ENCODE data around the gene HELZ. TPM values are rescaled to one million over a fixed set of nuclear protein-coding genes. Genes with fewer than 3 reads are reported as not detected.
"Not testable (repeated sequence)": the region's sequence is repeated elsewhere in the genome, so short reads cannot be mapped to it uniquely, and the experiment has no call there.

The HELZ gene
- total RNA-seq, 1 donor from 2014 or later: 72.5 TPM

DNA sequence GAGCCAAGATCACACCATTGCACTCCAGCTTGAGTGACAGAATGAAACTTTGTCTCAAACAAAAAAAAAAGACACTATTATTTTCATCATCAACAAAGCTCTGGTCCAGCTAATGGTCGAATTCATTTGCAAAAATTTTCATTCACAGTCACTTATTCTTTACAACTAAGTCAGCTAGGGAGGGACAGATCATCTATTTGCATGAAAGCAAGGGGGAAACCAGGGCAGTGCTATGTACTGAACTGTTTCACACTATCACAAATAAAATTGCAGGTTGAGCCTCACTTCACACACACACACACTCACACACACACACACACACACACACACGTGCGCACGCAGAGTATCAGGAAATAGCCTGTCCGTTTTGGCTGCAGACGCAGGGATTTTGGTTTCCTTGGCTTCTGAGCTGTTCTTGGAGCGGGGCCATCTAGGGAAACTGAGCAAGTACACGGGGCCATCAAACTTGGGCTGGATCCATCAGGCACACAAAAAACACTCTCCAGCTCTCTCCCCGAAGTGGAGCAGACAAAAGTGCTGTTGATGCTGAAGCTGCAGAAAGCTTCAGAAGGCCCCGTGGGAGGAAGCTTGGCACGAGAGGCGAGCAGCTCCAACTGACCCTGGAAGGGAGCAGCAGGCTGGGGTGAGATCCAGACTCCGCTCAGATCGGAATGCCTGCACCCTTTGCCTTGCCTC, 44.3 kb upstream of the HELZ start:
- intact Hi-C loops (cut with DNase I): no loop called here
- no peaks in the 10 kb centered on the region for H3K9me3 ChIP-seq
- ATAC-seq (peak; percentile 64), DNase-seq (peak; percentile 71)
- H3K4me1 ChIP-seq: no peaks in the 10 kb centered on the region
- no peak overlapping the region for H3K4me3 ChIP-seq
- H3K27ac ChIP-seq: no peak overlapping the region
- no peaks in the 10 kb centered on the region for H3K36me3 ChIP-seq
- TF ChIP-seq, protein P1, sequence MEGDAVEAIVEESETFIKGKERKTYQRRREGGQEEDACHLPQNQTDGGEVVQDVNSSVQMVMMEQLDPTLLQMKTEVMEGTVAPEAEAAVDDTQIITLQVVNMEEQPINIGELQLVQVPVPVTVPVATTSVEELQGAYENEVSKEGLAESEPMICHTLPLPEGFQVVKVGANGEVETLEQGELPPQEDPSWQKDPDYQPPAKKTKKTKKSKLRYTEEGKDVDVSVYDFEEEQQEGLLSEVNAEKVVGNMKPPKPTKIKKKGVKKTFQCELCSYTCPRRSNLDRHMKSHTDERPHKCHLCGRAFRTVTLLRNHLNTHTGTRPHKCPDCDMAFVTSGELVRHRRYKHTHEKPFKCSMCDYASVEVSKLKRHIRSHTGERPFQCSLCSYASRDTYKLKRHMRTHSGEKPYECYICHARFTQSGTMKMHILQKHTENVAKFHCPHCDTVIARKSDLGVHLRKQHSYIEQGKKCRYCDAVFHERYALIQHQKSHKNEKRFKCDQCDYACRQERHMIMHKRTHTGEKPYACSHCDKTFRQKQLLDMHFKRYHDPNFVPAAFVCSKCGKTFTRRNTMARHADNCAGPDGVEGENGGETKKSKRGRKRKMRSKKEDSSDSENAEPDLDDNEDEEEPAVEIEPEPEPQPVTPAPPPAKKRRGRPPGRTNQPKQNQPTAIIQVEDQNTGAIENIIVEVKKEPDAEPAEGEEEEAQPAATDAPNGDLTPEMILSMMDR (IDR thresholded peaks at IDR 0.05): no peak
- no peaks in the 10 kb centered on the region for H3K27me3 ChIP-seq

DNA sequence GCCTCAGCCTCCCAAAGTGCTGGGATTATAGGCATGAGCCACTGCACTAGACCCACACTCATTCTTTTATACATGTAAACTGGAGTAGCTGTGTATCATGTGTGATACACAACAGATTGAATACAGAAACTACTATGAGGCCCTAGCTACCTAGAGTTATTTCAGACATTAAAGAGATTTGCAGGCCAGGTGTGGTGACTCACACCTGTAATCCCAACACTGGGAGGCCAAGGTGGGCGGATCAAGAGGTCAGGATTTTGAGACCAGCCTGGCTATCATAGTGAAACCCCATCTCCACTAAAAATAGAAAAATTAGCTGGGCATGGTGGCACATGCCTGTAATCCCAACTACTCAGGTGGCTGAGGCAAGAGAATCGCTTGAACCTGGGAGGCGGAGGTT, 41.8 kb upstream of the HELZ start:
- ATAC-seq; H3K27me3 ChIP-seq; H3K27ac ChIP-seq; H3K36me3 ChIP-seq; H3K9me3 ChIP-seq; H3K4me3 ChIP-seq; DNase-seq; intact Hi-C loops (cut with DNase I); H3K4me1 ChIP-seq: not testable (repeated sequence)

DNA sequence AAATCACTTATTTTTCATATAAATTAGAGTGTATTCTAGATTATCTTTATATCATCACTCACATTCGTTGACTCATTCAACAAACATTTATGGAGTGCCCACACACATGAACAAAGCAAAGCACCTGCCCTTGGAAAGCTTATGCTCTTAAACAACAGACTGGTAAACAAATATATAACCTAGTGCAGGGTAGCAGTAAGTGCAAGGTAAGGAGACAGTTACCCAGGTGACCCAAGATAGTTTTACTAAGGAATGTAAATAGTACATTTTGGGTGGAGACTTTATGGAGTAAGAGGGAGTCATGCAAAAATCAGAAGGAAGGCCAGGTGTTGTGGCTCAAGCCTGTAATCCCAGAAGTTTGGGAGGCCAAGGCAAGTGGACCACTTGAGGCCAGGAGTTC, 40.4 kb upstream of the HELZ start:
- Histone ChIP-seq H3K27me3 (no peaks in the 10 kb centered on the region), H3K4me3 (no peak overlapping the region), H3K9me3 (no peaks in the 10 kb centered on the region), H3K27ac (no peak overlapping the region), H3K36me3 (no peaks in the 10 kb centered on the region), H3K4me1 (no peaks in the 10 kb centered on the region)
- TF ChIP-seq, protein P1 (IDR thresholded peaks at IDR 0.05): no peak
- DNase-seq: no peak
- intact Hi-C loops (cut with DNase I): no loop called here
- no peak for ATAC-seq

DNA sequence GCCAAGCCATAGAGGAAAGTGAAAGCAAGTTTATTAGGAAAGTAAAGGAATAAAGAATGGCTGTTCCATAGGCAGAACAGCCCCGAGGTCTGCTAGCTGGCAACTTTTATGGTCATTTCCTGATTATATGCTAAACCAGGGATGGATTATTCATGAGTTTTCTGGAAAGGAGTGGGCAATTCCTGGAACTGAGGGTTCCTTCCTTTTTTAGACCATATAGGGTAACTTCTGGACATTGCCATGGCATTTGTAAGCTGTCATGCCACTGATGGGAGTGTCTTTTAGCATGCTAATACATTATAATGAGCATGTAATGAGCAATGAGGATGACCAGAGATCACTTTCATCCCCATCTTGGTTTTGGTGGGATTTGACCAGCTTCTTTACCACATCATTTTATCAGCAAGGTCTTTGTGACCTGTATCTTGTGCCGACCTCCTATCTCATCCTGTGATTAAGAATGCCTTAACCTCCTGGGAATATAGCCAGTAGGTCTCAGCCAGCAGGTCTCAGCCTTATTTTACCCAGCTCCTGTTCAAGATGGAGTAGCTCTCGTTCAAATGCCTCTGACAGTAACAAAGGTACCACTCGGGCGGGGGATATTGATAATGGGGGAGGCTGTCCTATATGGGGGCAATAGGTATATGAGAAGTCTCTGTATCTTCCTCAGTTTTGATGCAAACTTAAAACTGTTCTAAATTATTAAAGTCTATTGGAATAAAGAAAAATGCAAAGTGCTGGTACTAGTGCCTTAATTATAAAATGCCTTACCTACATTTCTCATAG, 38.9 kb upstream of the HELZ start:
- intact Hi-C loops (cut with DNase I): no loop called here
- Histone ChIP-seq H3K9me3 (no peaks in the 10 kb centered on the region), H3K27ac (no peak overlapping the region), H3K4me1 (no peaks in the 10 kb centered on the region), H3K4me3 (no peak overlapping the region), H3K27me3 (no peaks in the 10 kb centered on the region), H3K36me3 (no peaks in the 10 kb centered on the region)
- DNase-seq (no peak), ATAC-seq (no peak)
- TF ChIP-seq, protein P1 (IDR thresholded peaks at IDR 0.05): no peak

DNA sequence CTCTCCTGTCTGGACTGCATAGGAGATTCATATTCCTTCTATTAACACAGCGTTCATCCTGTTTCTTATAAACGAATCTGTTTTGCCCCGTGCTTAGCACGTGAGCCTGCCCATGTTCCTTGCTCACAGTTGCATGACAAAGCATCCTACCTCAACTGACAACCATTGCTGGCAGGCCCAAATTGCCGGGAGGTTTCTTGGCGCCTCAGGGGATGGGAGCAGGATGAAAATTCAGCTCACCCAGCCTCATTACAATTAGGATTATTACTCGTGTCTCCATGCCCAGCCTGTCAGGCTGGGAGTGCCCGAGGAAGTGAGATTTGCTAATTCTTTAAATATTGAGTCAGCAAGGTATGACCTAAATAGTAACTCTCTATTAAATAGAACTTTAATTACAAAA, 36.7 kb upstream of the HELZ start:
- Histone ChIP-seq H3K36me3 (no peaks in the 10 kb centered on the region), H3K4me3 (no peak overlapping the region), H3K4me1 (no peaks in the 10 kb centered on the region), H3K27ac (no peak overlapping the region), H3K9me3 (no peaks in the 10 kb centered on the region), H3K27me3 (no peaks in the 10 kb centered on the region)
- intact Hi-C loops (cut with DNase I): no loop called here
- ATAC-seq: no peak
- TF ChIP-seq, protein P1 (IDR thresholded peaks at IDR 0.05): no peak
- no peak for DNase-seq

DNA sequence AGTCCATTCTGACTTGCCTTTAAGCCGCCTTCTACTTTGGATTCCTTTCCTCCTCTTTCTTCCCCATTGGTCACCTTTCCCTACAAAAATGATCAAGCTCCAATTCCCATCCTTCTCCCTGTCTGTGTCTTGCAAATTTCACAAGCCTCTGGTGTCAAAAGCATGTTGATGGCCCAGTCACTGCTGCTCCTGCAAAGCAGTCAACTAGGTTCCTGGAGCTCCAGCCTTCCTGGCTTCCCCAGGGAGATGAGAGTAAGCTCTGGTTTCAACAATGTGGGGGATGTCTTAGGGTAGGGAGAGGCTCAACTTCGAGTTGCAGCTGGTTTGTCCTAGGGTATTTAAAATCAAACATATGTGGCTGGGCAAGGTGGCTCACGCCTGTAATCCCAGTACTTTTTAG, 36.1 kb upstream of the HELZ start:
- Histone ChIP-seq H3K36me3 (no peaks in the 10 kb centered on the region), H3K27ac (no peak overlapping the region), H3K9me3 (no peaks in the 10 kb centered on the region), H3K27me3 (no peaks in the 10 kb centered on the region), H3K4me1 (no peaks in the 10 kb centered on the region), H3K4me3 (no peak overlapping the region)
- TF ChIP-seq, protein P1 (IDR thresholded peaks at IDR 0.05): no peak
- ATAC-seq (no peak), DNase-seq (no peak)
- intact Hi-C loops (cut with DNase I): no loop called here

Measured in upper lobe of right lung (tissue), 1 donor.